ENCODE data around the gene MCCD1.

The MCCD1 gene

GRCh38 chr6:31525932-31526591, 2.7 kb upstream of the MCCD1 start (continued):
- TF ChIP-seq, protein P1, sequence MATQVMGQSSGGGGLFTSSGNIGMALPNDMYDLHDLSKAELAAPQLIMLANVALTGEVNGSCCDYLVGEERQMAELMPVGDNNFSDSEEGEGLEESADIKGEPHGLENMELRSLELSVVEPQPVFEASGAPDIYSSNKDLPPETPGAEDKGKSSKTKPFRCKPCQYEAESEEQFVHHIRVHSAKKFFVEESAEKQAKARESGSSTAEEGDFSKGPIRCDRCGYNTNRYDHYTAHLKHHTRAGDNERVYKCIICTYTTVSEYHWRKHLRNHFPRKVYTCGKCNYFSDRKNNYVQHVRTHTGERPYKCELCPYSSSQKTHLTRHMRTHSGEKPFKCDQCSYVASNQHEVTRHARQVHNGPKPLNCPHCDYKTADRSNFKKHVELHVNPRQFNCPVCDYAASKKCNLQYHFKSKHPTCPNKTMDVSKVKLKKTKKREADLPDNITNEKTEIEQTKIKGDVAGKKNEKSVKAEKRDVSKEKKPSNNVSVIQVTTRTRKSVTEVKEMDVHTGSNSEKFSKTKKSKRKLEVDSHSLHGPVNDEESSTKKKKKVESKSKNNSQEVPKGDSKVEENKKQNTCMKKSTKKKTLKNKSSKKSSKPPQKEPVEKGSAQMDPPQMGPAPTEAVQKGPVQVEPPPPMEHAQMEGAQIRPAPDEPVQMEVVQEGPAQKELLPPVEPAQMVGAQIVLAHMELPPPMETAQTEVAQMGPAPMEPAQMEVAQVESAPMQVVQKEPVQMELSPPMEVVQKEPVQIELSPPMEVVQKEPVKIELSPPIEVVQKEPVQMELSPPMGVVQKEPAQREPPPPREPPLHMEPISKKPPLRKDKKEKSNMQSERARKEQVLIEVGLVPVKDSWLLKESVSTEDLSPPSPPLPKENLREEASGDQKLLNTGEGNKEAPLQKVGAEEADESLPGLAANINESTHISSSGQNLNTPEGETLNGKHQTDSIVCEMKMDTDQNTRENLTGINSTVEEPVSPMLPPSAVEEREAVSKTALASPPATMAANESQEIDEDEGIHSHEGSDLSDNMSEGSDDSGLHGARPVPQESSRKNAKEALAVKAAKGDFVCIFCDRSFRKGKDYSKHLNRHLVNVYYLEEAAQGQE (tag by site-specific recombination; IDR thresholded peaks at IDR 0.05), result peak; percentile 87
- no peak for TF ChIP-seq ZNF707 (tag by site-specific recombination; IDR thresholded peaks at IDR 0.05)
- TF ChIP-seq ZNF555 (tag by site-specific recombination; conservative IDR thresholded peaks at IDR 0.05), result no peak
- TF ChIP-seq YY2 (tag by site-specific recombination; IDR thresholded peaks at IDR 0.05), result no peak
- TF ChIP-seq HOXC10 (CRISPR knock-in tag; IDR thresholded peaks at IDR 0.05), result no peak
- 0 out of 2 replicates have a peak, but pooled peaks have one; percentile 1 for TF ChIP-seq ZEB2 (tag by site-specific recombination; IDR thresholded peaks at IDR 0.05)

DNA sequence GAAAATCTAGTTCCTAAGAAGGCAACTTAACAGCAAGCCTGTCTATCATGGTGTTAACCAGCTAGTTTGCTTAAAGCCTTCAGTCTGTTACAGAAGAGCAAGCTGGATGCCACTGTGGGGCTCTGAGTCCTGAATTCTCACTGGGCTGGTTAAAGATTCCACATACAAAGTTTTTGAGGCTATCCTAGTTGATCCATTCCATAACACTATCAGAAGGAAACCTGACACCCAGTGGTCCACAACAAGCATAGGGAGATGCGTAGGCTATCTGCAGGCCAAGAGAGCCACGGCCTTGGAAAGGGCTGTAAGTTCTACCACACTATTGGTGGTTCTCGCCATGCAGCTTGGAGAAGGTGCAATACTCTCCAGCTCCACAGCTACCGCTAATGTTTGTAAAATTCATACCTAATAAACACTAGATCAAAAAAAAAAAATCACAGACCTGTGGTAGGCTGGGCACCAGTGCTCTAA, 420 bp upstream of the MCCD1 start:
- Histone ChIP-seq H3K27ac (ENCODE audit: extremely low read depth, low read depth, low read length) (no peak overlapping the region), H3K9me3 (ENCODE audit: control insufficient read depth, insufficient read depth, low read depth, low read length) (no peaks in the 10 kb centered on the region), H3K4me3 (ENCODE audit: low read depth, low read length) (no peak overlapping the region), H3K36me3 (ENCODE audit: control insufficient read depth in 2 of 2, insufficient read depth in 1 of 2, low read length in 2 of 2) (peaks cover 30 to 44% of the 10 kb centered on the region in 2 experiments), H3K4me1 (ENCODE audit: control insufficient read depth, insufficient read depth, low read length) (peaks cover 3% of the 10 kb centered on the region)
- ChIA-PET POLR2A (interaction anchor here (0.5 to 6.3 kb wide), 12 partner anchors 10 to 610 kb away, joined by 3 to 112 read pairs (median 8); partner anchors contain the start of genes ABHD16A, C6orf47, DDX39B and HSPA1B), CTCF (interaction anchor here (0.9 to 2.7 kb wide), 7 partner anchors 11 to 128 kb away, joined by 3 to 26 read pairs (median 3); partner anchors contain the start of gene DDX39B)
- TF ChIP-seq ZNF654 (tag by site-specific recombination; IDR thresholded peaks at IDR 0.05; ENCODE audit: low read depth) (no peak), ZBTB11 (tag by site-specific recombination; conservative IDR thresholded peaks at IDR 0.05; ENCODE audit: low read depth) (no peak), ZBTB17 (tag by site-specific recombination; IDR thresholded peaks at IDR 0.05) (peak; percentile 78), ZNF362 (tag by site-specific recombination; IDR thresholded peaks at IDR 0.05) (no peak), ZNF558 (tag by site-specific recombination; IDR thresholded peaks at IDR 0.05) (no peak), ZNF549 (tag by site-specific recombination; IDR thresholded peaks at IDR 0.05) (no peak), ZNF146 (tag by site-specific recombination; IDR thresholded peaks at IDR 0.05) (no peak), ZNF596 (tag by site-specific recombination; IDR thresholded peaks at IDR 0.05) (no peak), ZNF660 (tag by site-specific recombination; IDR thresholded peaks at IDR 0.05) (peak; percentile 40; the same call in 1 of the 2 replicates), ZNF280D (tag by site-specific recombination; IDR thresholded peaks at IDR 0.05) (no peak), ZNF114 (tag by site-specific recombination; IDR thresholded peaks at IDR 0.05) (no peak), ZBTB1 (tag by site-specific recombination; IDR thresholded peaks at IDR 0.05) (no peak)
- TF ChIP-seq, protein P2, sequence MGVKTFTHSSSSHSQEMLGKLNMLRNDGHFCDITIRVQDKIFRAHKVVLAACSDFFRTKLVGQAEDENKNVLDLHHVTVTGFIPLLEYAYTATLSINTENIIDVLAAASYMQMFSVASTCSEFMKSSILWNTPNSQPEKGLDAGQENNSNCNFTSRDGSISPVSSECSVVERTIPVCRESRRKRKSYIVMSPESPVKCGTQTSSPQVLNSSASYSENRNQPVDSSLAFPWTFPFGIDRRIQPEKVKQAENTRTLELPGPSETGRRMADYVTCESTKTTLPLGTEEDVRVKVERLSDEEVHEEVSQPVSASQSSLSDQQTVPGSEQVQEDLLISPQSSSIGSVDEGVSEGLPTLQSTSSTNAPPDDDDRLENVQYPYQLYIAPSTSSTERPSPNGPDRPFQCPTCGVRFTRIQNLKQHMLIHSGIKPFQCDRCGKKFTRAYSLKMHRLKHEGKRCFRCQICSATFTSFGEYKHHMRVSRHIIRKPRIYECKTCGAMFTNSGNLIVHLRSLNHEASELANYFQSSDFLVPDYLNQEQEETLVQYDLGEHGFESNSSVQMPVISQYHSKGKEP (tag by site-specific recombination; IDR thresholded peaks at IDR 0.05), result peak; percentile 60; the same call in 1 of the 2 replicates
- TF ChIP-seq, protein P3, sequence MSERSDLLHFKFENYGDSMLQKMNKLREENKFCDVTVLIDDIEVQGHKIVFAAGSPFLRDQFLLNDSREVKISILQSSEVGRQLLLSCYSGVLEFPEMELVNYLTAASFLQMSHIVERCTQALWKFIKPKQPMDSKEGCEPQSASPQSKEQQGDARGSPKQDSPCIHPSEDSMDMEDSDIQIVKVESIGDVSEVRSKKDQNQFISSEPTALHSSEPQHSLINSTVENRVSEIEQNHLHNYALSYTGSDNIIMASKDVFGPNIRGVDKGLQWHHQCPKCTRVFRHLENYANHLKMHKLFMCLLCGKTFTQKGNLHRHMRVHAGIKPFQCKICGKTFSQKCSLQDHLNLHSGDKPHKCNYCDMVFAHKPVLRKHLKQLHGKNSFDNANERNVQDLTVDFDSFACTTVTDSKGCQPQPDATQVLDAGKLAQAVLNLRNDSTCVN (tag by site-specific recombination; optimal IDR thresholded peaks at IDR 0.05), result no peak
